Fibroblast of lung (primary cell): ENCODE data around the gene GNL1.

Experiments
- CTCF ChIP-seq, 2 donors: IDR thresholded peaks in 1 of 2; conservative IDR thresholded peaks in 1 of 2; 1 replicate in 1 of 2; 2 replicates in 1 of 2; pipeline ENCODE4 v1.5.1; 2011 to 2012; ENCODE audit warnings: low read length in 2 of 2, control low read depth in 1 of 2, inconsistent platforms in 1 of 2, low read depth in 1 of 2, mild to moderate bottlenecking in 1 of 2
- EZH2 ChIP-seq: IDR thresholded peaks from 2 replicates; pipeline ENCODE4 v1.5.1; 2012; ENCODE audit warnings: low read length, control low read depth, mild to moderate bottlenecking; ENCODE audit errors: missing control alignments

GRCh38 chr6:30542404-30542725 is 13.9 kb downstream of the GNL1 start:
- TF ChIP-seq EZH2 (no peak), CTCF (conservative IDR thresholded peaks at IDR 0.05 in 1 of 2, IDR thresholded peaks at IDR 0.05 in 1 of 2; ENCODE audit: low read depth in 1 of 2, low read length in 2 of 2) (no peak)
